ENCODE results near the gene DLX2. TPM values are rescaled to one million over a fixed set of nuclear protein-coding genes. Genes with fewer than 3 reads are reported as not detected.

The DLX2 gene
- polyA plus RNA-seq, 3 donors from 2014 or later, result 0.10 to 0.37 TPM; not detected in 1

- H3K4me1 Mint-ChIP-seq, result peaks cover 47 to 71% of the 10 kb centered on the region in 2 donors
- DNase-seq, result peak; percentile 72 to 73 (median 73)
- H3K4me3 Mint-ChIP-seq, result peak overlapping the region; percentile 77 to 93 (median 88)
- peaks cover 33 to 85% (median 70%) of the 10 kb centered on the region in 3 donors for H3K27me3 Mint-ChIP-seq (ENCODE audit: low read depth in 3 of 3)
- H3K27ac Mint-ChIP-seq, result peak overlapping the region in 5 of 6 donors; percentile 59 to 88 (median 78)
- peaks cover 0 to 5% (median 0%) of the 10 kb centered on the region in 3 donors for H3K36me3 Mint-ChIP-seq
- peaks cover 0 to 4% (median 0%) of the 10 kb centered on the region in 6 donors for H3K9me3 Mint-ChIP-seq
Measured at GRCh38 chr2:172101821-172102390, 794 bp downstream of the DLX2 start.

- peaks cover 48 to 74% of the 10 kb centered on the region in 2 donors for H3K4me1 Mint-ChIP-seq
- peaks cover 0 to 5% (median 0%) of the 10 kb centered on the region in 3 donors for H3K36me3 Mint-ChIP-seq
- H3K27me3 Mint-ChIP-seq (ENCODE audit: low read depth in 3 of 3), result peaks cover 38 to 84% (median 70%) of the 10 kb centered on the region in 3 donors
- H3K9me3 Mint-ChIP-seq, result peaks cover 0 to 4% (median 0%) of the 10 kb centered on the region in 6 donors
- H3K4me3 Mint-ChIP-seq, result peak overlapping the region; percentile 77 to 93 (median 88)
- DNase-seq, result no peak
- H3K27ac Mint-ChIP-seq, result peak overlapping the region in 3 of 6 donors; percentile 70 to 88 (median 85)
Measured at GRCh38 chr2:172100935-172101820, 1.5 kb downstream of the DLX2 start.

GRCh38 chr2:172100080-172100934 is 2.4 kb downstream of the DLX2 start:
- H3K4me1 Mint-ChIP-seq, result peaks cover 54 to 74% of the 10 kb centered on the region in 2 donors
- DNase-seq, result peak in 1 of 3 donors; percentile 27
- peak overlapping the region; percentile 42 to 93 (median 77) for H3K4me3 Mint-ChIP-seq

GRCh38 chr2:172099472-172100079 is 3.1 kb downstream of the DLX2 start:
- Mint-ChIP-seq H3K36me3 (peaks cover 0 to 5% (median 0%) of the 10 kb centered on the region in 3 donors), H3K27ac (no peak overlapping the region), H3K9me3 (peaks cover 0 to 6% (median 0%) of the 10 kb centered on the region in 6 donors), H3K4me3 (peak overlapping the region in 2 of 5 donors; percentile 14 to 27), H3K27me3 (ENCODE audit: low read depth in 3 of 3) (peaks cover 50 to 81% (median 69%) of the 10 kb centered on the region in 3 donors), H3K4me1 (peaks cover 57 to 72% of the 10 kb centered on the region in 2 donors)
- no peak for DNase-seq

More at GRCh38 chr2:172100080-172100934, 2.4 kb downstream of the DLX2 start:
- H3K27ac Mint-ChIP-seq, result peak overlapping the region in 3 of 6 donors; percentile 35 to 88 (median 70)
- H3K27me3 Mint-ChIP-seq (ENCODE audit: low read depth in 3 of 3), result peaks cover 47 to 84% (median 70%) of the 10 kb centered on the region in 3 donors
- H3K36me3 Mint-ChIP-seq, result peaks cover 0 to 5% (median 0%) of the 10 kb centered on the region in 3 donors
- peaks cover 0 to 5% (median 0%) of the 10 kb centered on the region in 6 donors for H3K9me3 Mint-ChIP-seq

GRCh38 chr2:172098650-172099471 is 3.8 kb downstream of the DLX2 start:
- H3K9me3 Mint-ChIP-seq, result peaks cover 0 to 9% (median 0%) of the 10 kb centered on the region in 6 donors
- peak overlapping the region; percentile 36 to 75 (median 47) for H3K4me3 Mint-ChIP-seq
- peaks cover 0 to 5% (median 0%) of the 10 kb centered on the region in 3 donors for H3K36me3 Mint-ChIP-seq
- H3K27ac Mint-ChIP-seq, result peak overlapping the region in 2 of 6 donors; percentile 67 to 79
- H3K4me1 Mint-ChIP-seq, result peaks cover 58 to 71% of the 10 kb centered on the region in 2 donors
- peak in 1 of 3 donors; percentile 48 for DNase-seq
- H3K27me3 Mint-ChIP-seq (ENCODE audit: low read depth in 3 of 3), result peaks cover 51 to 82% (median 67%) of the 10 kb centered on the region in 3 donors

- Mint-ChIP-seq H3K27ac (peak overlapping the region in 2 of 6 donors; percentile 67 to 79), H3K9me3 (peaks cover 0 to 11% (median 0%) of the 10 kb centered on the region in 6 donors), H3K4me3 (peak overlapping the region; percentile 36 to 75 (median 47)), H3K27me3 (ENCODE audit: low read depth in 3 of 3) (peaks cover 51 to 82% (median 70%) of the 10 kb centered on the region in 3 donors), H3K4me1 (peaks cover 55 to 71% of the 10 kb centered on the region in 2 donors), H3K36me3 (peaks cover 0 to 5% (median 0%) of the 10 kb centered on the region in 3 donors)
- DNase-seq, result no peak
Measured at GRCh38 chr2:172098287-172098649, 4.4 kb downstream of the DLX2 start.

GRCh38 chr2:172097557-172098131 is 5.1 kb downstream of the DLX2 start:
- H3K27ac Mint-ChIP-seq, result no peak overlapping the region
- peaks cover 53 to 69% of the 10 kb centered on the region in 2 donors for H3K4me1 Mint-ChIP-seq
- H3K4me3 Mint-ChIP-seq, result peak overlapping the region in 1 of 5 donors; percentile 44
- peaks cover 0 to 14% (median 0%) of the 10 kb centered on the region in 6 donors for H3K9me3 Mint-ChIP-seq
- peaks cover 51 to 81% (median 70%) of the 10 kb centered on the region in 3 donors for H3K27me3 Mint-ChIP-seq (ENCODE audit: low read depth in 3 of 3)
- H3K36me3 Mint-ChIP-seq, result peaks cover 0 to 5% (median 0%) of the 10 kb centered on the region in 3 donors
- DNase-seq, result no peak

- Mint-ChIP-seq H3K4me1 (peaks cover 47 to 61% of the 10 kb centered on the region in 2 donors), H3K27me3 (ENCODE audit: low read depth in 3 of 3) (peaks cover 57 to 82% (median 67%) of the 10 kb centered on the region in 3 donors), H3K27ac (peak overlapping the region in 1 of 6 donors; percentile 80), H3K4me3 (peak overlapping the region; percentile 47 to 77 (median 67)), H3K9me3 (peaks cover 0 to 17% (median 0%) of the 10 kb centered on the region in 6 donors), H3K36me3 (peaks cover 0 to 5% (median 0%) of the 10 kb centered on the region in 3 donors)
- DNase-seq, result no peak
Measured at GRCh38 chr2:172096626-172097547, 5.8 kb downstream of the DLX2 start.

GRCh38 chr2:172095905-172096625 is 6.6 kb downstream of the DLX2 start:
- Mint-ChIP-seq H3K27me3 (ENCODE audit: low read depth in 3 of 3) (peaks cover 55 to 81% (median 69%) of the 10 kb centered on the region in 3 donors), H3K36me3 (peaks cover 0 to 5% (median 0%) of the 10 kb centered on the region in 3 donors), H3K4me1 (peaks cover 40 to 53% of the 10 kb centered on the region in 2 donors), H3K27ac (peak overlapping the region in 3 of 6 donors; percentile 16 to 80 (median 28)), H3K4me3 (peak overlapping the region; percentile 83 to 94 (median 88)), H3K9me3 (peaks cover 0 to 22% (median 0%) of the 10 kb centered on the region in 6 donors)
- DNase-seq, result no peak

Data from immature natural killer cell (primary cell).